ENCODE measurements around the gene NOVA1. TPM values are rescaled to one million over a fixed set of nuclear protein-coding genes. Genes with fewer than 3 reads are reported as not detected.

Gene NOVA1
- total RNA-seq, 1 donor from 2014 or later, result 21.8 TPM

- Mint-ChIP-seq H3K4me3 (ENCODE audit: unreplicated experiment) (no peak overlapping the region), H3K27ac (ENCODE audit: unreplicated experiment) (no peak overlapping the region), H3K36me3 (ENCODE audit: low read depth, unreplicated experiment) (no peaks in the 10 kb centered on the region), H3K4me1 (ENCODE audit: unreplicated experiment) (no peaks in the 10 kb centered on the region), H3K9me3 (ENCODE audit: unreplicated experiment) (no peaks in the 10 kb centered on the region), H3K27me3 (ENCODE audit: unreplicated experiment) (peaks cover 3% of the 10 kb centered on the region)
- TF ChIP-seq, protein P1, sequence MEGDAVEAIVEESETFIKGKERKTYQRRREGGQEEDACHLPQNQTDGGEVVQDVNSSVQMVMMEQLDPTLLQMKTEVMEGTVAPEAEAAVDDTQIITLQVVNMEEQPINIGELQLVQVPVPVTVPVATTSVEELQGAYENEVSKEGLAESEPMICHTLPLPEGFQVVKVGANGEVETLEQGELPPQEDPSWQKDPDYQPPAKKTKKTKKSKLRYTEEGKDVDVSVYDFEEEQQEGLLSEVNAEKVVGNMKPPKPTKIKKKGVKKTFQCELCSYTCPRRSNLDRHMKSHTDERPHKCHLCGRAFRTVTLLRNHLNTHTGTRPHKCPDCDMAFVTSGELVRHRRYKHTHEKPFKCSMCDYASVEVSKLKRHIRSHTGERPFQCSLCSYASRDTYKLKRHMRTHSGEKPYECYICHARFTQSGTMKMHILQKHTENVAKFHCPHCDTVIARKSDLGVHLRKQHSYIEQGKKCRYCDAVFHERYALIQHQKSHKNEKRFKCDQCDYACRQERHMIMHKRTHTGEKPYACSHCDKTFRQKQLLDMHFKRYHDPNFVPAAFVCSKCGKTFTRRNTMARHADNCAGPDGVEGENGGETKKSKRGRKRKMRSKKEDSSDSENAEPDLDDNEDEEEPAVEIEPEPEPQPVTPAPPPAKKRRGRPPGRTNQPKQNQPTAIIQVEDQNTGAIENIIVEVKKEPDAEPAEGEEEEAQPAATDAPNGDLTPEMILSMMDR (IDR thresholded peaks at IDR 0.05; ENCODE audit: unreplicated experiment), result no peak
- no peak for DNase-seq (ENCODE audit: low spot score)
Measured at GRCh38 chr14:26549571-26549970, 48.3 kb downstream of the NOVA1 start.

- Mint-ChIP-seq H3K4me1 (ENCODE audit: unreplicated experiment) (no peaks in the 10 kb centered on the region), H3K27ac (ENCODE audit: unreplicated experiment) (no peak overlapping the region), H3K27me3 (ENCODE audit: unreplicated experiment) (peaks cover 2% of the 10 kb centered on the region), H3K4me3 (ENCODE audit: unreplicated experiment) (no peak overlapping the region), H3K36me3 (ENCODE audit: low read depth, unreplicated experiment) (no peaks in the 10 kb centered on the region), H3K9me3 (ENCODE audit: unreplicated experiment) (no peaks in the 10 kb centered on the region)
- no peak for DNase-seq (ENCODE audit: low spot score)
- TF ChIP-seq, protein P1 (IDR thresholded peaks at IDR 0.05; ENCODE audit: unreplicated experiment), result no peak
Measured at GRCh38 chr14:26548406-26548805, 49.4 kb downstream of the NOVA1 start.

GRCh38 chr14:26538176-26538575 lies 59.7 kb downstream of the NOVA1 start:
- DNase-seq (ENCODE audit: low spot score), result no peak
- Mint-ChIP-seq H3K27ac (ENCODE audit: unreplicated experiment) (no peak overlapping the region), H3K27me3 (ENCODE audit: unreplicated experiment) (peaks cover 1% of the 10 kb centered on the region), H3K9me3 (ENCODE audit: unreplicated experiment) (no peaks in the 10 kb centered on the region), H3K4me1 (ENCODE audit: unreplicated experiment) (peaks cover 8% of the 10 kb centered on the region), H3K4me3 (ENCODE audit: unreplicated experiment) (no peak overlapping the region), H3K36me3 (ENCODE audit: low read depth, unreplicated experiment) (peaks cover 4% of the 10 kb centered on the region)
- TF ChIP-seq, protein P1 (IDR thresholded peaks at IDR 0.05; ENCODE audit: unreplicated experiment), result no peak

DNA sequence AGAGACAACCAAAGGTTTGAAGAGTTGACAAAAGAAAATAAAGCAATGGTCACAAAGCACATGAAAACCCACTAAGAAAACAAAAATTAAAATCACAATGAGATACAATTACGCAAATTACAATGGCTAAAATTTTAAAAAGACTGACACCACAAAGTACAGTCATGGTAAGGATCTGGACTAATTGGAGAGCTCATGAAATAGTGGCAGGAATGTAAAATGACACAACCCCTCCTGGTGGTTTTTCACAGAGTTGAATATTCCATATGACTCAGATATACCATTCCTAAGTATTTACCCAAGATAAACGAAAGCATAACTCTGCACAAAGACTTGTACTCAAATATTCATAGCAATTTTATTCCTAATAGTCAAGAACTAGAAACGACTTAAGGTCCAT lies 65.9 kb downstream of the NOVA1 start:
- no peak overlapping the region for H3K4me3 Mint-ChIP-seq (ENCODE audit: unreplicated experiment)
- TF ChIP-seq, protein P1 (IDR thresholded peaks at IDR 0.05; ENCODE audit: unreplicated experiment), result no peak
- no peak overlapping the region for H3K27ac Mint-ChIP-seq (ENCODE audit: unreplicated experiment)
- peaks cover 9% of the 10 kb centered on the region for H3K4me1 Mint-ChIP-seq (ENCODE audit: unreplicated experiment)
- H3K9me3 Mint-ChIP-seq (ENCODE audit: unreplicated experiment), result no peaks in the 10 kb centered on the region
- H3K27me3 Mint-ChIP-seq (ENCODE audit: unreplicated experiment), result peaks cover 2% of the 10 kb centered on the region
- H3K36me3 Mint-ChIP-seq (ENCODE audit: low read depth, unreplicated experiment), result no peaks in the 10 kb centered on the region
- DNase-seq (ENCODE audit: low spot score), result no peak

DNA sequence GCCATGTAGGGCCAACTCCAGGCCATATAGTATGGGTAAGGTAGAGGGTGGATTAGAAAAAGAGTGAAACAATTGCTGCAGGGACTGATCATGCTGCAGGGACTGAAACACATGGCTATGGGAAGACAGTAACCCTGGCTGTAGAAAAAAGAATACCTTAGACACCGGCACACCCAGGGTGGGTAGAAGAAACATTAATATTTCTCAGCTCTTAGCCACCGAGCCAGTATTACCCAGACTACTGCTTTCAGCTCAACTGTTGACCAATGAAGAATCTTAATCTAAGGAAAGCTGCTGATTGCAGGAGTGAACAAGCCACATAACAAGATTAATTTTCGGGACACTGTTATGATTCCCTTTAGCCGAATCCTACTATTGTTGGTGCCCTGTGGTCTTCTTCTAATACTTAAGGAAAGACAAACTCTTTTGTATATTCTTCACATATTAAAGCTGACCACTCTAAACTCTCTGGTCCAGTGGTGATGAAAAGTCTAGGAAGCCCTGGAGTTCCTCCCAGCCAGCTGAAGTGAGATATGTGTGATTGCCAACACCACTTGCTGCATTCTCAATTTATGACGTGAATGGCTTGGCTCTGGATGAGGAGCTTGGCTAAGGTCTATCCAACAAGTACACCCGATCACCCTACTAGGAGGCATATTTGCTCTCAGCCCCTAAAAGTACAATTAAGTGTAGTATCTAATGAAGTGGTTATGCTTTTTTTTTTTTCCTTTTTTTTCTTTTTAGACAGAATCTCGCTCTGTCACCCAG lies 69.2 kb downstream of the NOVA1 start:
- peaks cover 5% of the 10 kb centered on the region for H3K4me1 Mint-ChIP-seq (ENCODE audit: unreplicated experiment)
- DNase-seq (ENCODE audit: low spot score), result no peak
- H3K4me3 Mint-ChIP-seq (ENCODE audit: unreplicated experiment), result no peak overlapping the region
- H3K27ac Mint-ChIP-seq (ENCODE audit: unreplicated experiment), result no peak overlapping the region
- H3K9me3 Mint-ChIP-seq (ENCODE audit: unreplicated experiment), result no peaks in the 10 kb centered on the region
- no peaks in the 10 kb centered on the region for H3K36me3 Mint-ChIP-seq (ENCODE audit: low read depth, unreplicated experiment)
- peaks cover 2% of the 10 kb centered on the region for H3K27me3 Mint-ChIP-seq (ENCODE audit: unreplicated experiment)
- TF ChIP-seq, protein P1 (IDR thresholded peaks at IDR 0.05; ENCODE audit: unreplicated experiment), result no peak

Measured in endothelial cell (in vitro differentiated cells).